Caco-2 (cell line): ENCODE data around the gene LAMTOR1. TPM values are rescaled to one million over a fixed set of nuclear protein-coding genes. Genes with fewer than 3 reads are reported as not detected.
A peak's percentile ranks its signal among the peaks of the same experiment; 100 is the strongest.

Source experiments
- BruUV-seq: library from RNA; stranded (reverse); fragments of 400-500 nt; replicated peaks from 2 replicates; lab custom pipeline; 2021; lab: Mats Ljungman, UMichigan
- CTCF ChIA-PET: fragments of 300-600 bp; sonication (Branson Sonifier 250); formaldehyde crosslinking; loops from one replicate; lab custom pipeline; 2022; ENCODE audit warnings: antibody characterized with exemption; lab: Charles Lee
- POLR2A ChIA-PET: fragments of 300-600 bp; sonication (Branson Sonifier 250); formaldehyde crosslinking; loops from one replicate; lab custom pipeline; 2022; ENCODE audit warnings: antibody characterized with exemption; lab: Charles Lee
- DNase-seq, 2 experiments: peaks; one replicate each; pipeline versions ENCODE4 v3.0.0 to v3.0.0-alpha.2; 2020 to 2022
- H3K27me3 ChIP-seq: replicated peaks from 2 replicates; pipeline ENCODE4 v1.6.0; 2011; ENCODE audit warnings: low read length; ENCODE audit not compliant: control insufficient read depth, insufficient read depth
- H3K36me3 ChIP-seq: 2 replicates; pipeline ENCODE4 v1.5.1; 2011; ENCODE audit warnings: low read length; ENCODE audit not compliant: control insufficient read depth, insufficient read depth
- H3K4me1 ChIP-seq: fragments of 250-450 bp; sonication (Bioruptor Pico); 2 replicates; pipeline ENCODE4 v1.5.1; 2020; ENCODE audit warnings: mild to moderate bottlenecking
- H3K4me3 ChIP-seq: 2 replicates; pipeline ENCODE4 v1.5.1; 2011; ENCODE audit warnings: low read depth, mild to moderate bottlenecking, control low read depth, low read length
- H3K9me3 ChIP-seq: fragments of 250-450 bp; sonication (Bioruptor Pico); 2 replicates; pipeline ENCODE4 v1.5.1; 2020; ENCODE audit warnings: mild to moderate bottlenecking, moderate library complexity
- H3K27ac Mint-ChIP-seq: one replicate; pipeline ENCODE4 v1.8.0; 2022; ENCODE audit warnings: mixed read lengths; ENCODE audit not compliant: unreplicated experiment
- H3K27me3 Mint-ChIP-seq: one replicate; pipeline ENCODE4 v1.8.0; 2022; ENCODE audit warnings: mixed read lengths; ENCODE audit not compliant: insufficient read depth, unreplicated experiment
- H3K36me3 Mint-ChIP-seq: one replicate; pipeline ENCODE4 v1.8.0; 2022; ENCODE audit warnings: mild to moderate bottlenecking, mixed read lengths; ENCODE audit not compliant: insufficient read depth, unreplicated experiment
- H3K4me1 Mint-ChIP-seq: one replicate; pipeline ENCODE4 v1.8.0; 2022; ENCODE audit warnings: low read depth, mixed read lengths; ENCODE audit not compliant: unreplicated experiment
- H3K4me3 Mint-ChIP-seq: one replicate; pipeline ENCODE4 v1.8.0; 2022; ENCODE audit warnings: mild to moderate bottlenecking, moderate library complexity, mixed read lengths; ENCODE audit not compliant: unreplicated experiment
- H3K9me3 Mint-ChIP-seq: one replicate; pipeline ENCODE4 v1.8.0; 2022; ENCODE audit warnings: mixed read lengths; ENCODE audit not compliant: unreplicated experiment
- CTCF ChIP-seq, 2 experiments: fragments of 200-600 bp in 1 of 2; IDR thresholded peaks; 1 replicate in 1 of 2; 2 replicates in 1 of 2; pipeline versions ENCODE4 v1.5.1 to v1.8.0; 2011 to 2022; ENCODE audit warnings: antibody characterized with exemption in 1 of 2, control low read depth in 1 of 2, inconsistent platforms in 1 of 2, low read depth in 1 of 2, low read length in 1 of 2, mild to moderate bottlenecking in 1 of 2, moderate library complexity in 1 of 2; ENCODE audit not compliant: insufficient read depth in 1 of 2, severe bottlenecking in 1 of 2, unreplicated experiment in 1 of 2
- intact Hi-C: fragments of 100-400 bp; cut with micrococcal nuclease; formaldehyde crosslinking; loops from one replicate; pipeline ENCODE4 v1.10.0; 2022; ENCODE audit not compliant: unreplicated experiment
- total RNA-seq: library from RNA; stranded (reverse); gene quantifications from 2 replicates; pipeline ENCODE4 v1.2.3, GENCODE V29; 2022

The LAMTOR1 gene
- total RNA-seq, 1 experiment from 2014 or later: 170 TPM

DNA sequence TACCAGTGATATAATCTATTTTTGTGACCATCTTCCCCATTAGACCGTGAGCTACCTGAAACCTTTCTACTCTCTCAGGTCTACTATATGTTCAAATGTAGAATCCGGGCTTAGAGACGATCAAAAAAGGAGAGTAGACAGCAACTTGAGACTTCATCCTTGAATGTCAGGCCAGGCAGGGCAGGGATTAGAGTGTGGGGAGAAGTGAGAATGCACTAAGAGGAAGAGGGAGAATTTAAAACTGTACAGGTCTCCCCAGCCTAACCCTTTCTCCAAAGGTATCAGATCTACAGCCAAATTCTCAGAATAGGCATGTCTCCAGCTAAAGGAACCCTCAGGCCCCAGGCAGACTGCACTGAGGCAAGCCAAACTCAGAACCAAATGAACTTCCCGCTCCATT lies 935 bp downstream of the LAMTOR1 start:
- Histone ChIP-seq H3K36me3 (peaks cover 11% of the 10 kb centered on the region), H3K9me3 (no peaks in the 10 kb centered on the region), H3K27me3 (no peaks in the 10 kb centered on the region), H3K4me3 (peak overlapping the region; percentile 93), H3K4me1 (peaks cover 18% of the 10 kb centered on the region)
- TF ChIP-seq CTCF (IDR thresholded peaks at IDR 0.05; ENCODE audit: insufficient read depth in 1 of 2, low read depth in 1 of 2, low read length in 1 of 2, severe bottlenecking in 1 of 2, unreplicated experiment in 1 of 2): no peak
- ChIA-PET POLR2A (interaction anchor here (0.6 to 1.0 kb wide), 3 partner anchors 10 to 1033 kb away, joined by 3 to 4 read pairs (median 4); partner anchors contain the start of gene ANAPC15), CTCF (no interaction called here)
- no peak for DNase-seq
- Mint-ChIP-seq H3K36me3 (peaks cover 53% of the 10 kb centered on the region), H3K27ac (peak overlapping the region; percentile 98), H3K27me3 (no peaks in the 10 kb centered on the region), H3K9me3 (no peaks in the 10 kb centered on the region), H3K4me3 (peak overlapping the region; percentile 97), H3K4me1 (peaks cover 26% of the 10 kb centered on the region)
- TSS peak; percentile 58 for BruUV-seq
- intact Hi-C loops: loop anchor here (2.0 kb wide), 1 partner anchor 121 kb away; no protein-coding TSS in a partner anchor

GRCh38 chr11:72100462-72100861 lies 2.6 kb downstream of the LAMTOR1 start:
- DNase-seq: no peak
- peaks cover 26% of the 10 kb centered on the region for H3K4me1 Mint-ChIP-seq
- intact Hi-C loops: no loop called here
- TF ChIP-seq CTCF (IDR thresholded peaks at IDR 0.05; ENCODE audit: insufficient read depth in 1 of 2, low read depth in 1 of 2, low read length in 1 of 2, severe bottlenecking in 1 of 2, unreplicated experiment in 1 of 2): no peak
- Histone ChIP-seq H3K4me3 (no peak overlapping the region), H3K9me3 (no peaks in the 10 kb centered on the region), H3K36me3 (peaks cover 11% of the 10 kb centered on the region), H3K27me3 (no peaks in the 10 kb centered on the region), H3K4me1 (peaks cover 18% of the 10 kb centered on the region)
- CTCF ChIA-PET: interaction anchor here (0.9 to 2.5 kb wide), 3 partner anchors 9 to 75 kb away, joined by 3 to 8 read pairs (median 3); partner anchors contain the start of gene ANAPC15
- POLR2A ChIA-PET: no interaction called here
- H3K27ac Mint-ChIP-seq: peak overlapping the region; percentile 98
- H3K9me3 Mint-ChIP-seq: no peaks in the 10 kb centered on the region
- no TSS peak for BruUV-seq
- peaks cover 55% of the 10 kb centered on the region for H3K36me3 Mint-ChIP-seq
- H3K4me3 Mint-ChIP-seq: no peak overlapping the region
- no peaks in the 10 kb centered on the region for H3K27me3 Mint-ChIP-seq

- Histone ChIP-seq H3K9me3 (no peaks in the 10 kb centered on the region), H3K4me1 (peaks cover 18% of the 10 kb centered on the region), H3K36me3 (peaks cover 11% of the 10 kb centered on the region), H3K27me3 (no peaks in the 10 kb centered on the region), H3K4me3 (no peak overlapping the region)
- Mint-ChIP-seq H3K4me1 (peaks cover 26% of the 10 kb centered on the region), H3K27me3 (no peaks in the 10 kb centered on the region), H3K27ac (no peak overlapping the region), H3K9me3 (no peaks in the 10 kb centered on the region), H3K4me3 (no peak overlapping the region), H3K36me3 (peaks cover 60% of the 10 kb centered on the region)
- BruUV-seq: no TSS peak
- intact Hi-C loops: no loop called here
- no peak for TF ChIP-seq CTCF (IDR thresholded peaks at IDR 0.05; ENCODE audit: insufficient read depth in 1 of 2, low read depth in 1 of 2, low read length in 1 of 2, severe bottlenecking in 1 of 2, unreplicated experiment in 1 of 2)
- POLR2A ChIA-PET: no interaction called here
- CTCF ChIA-PET: interaction anchor here (1.5 to 2.5 kb wide), 3 partner anchors 9 to 75 kb away, joined by 3 to 8 read pairs (median 7); partner anchors contain the start of gene ANAPC15
- DNase-seq: no peak
Observed at GRCh38 chr11:72100009-72100408, 3.1 kb downstream of the LAMTOR1 start.
